HG03060 (cell line): ENCODE results near the gene RIPPLY1.
"Not testable (repeated sequence)": the region's sequence is repeated elsewhere in the genome, so short reads cannot be mapped to it uniquely, and the experiment has no call there.

Source experiments
- ATAC-seq: cut with Tn5 transposase; IDR thresholded peaks from one replicate; pipeline ENCODE4 v1.9.1; 2021; ENCODE audit warnings: low read depth, moderate number of reproducible peaks; ENCODE audit not compliant: unreplicated experiment

RIPPLY1 gene

GRCh38 chrX:106917830-106918500, 14.8 kb upstream of the RIPPLY1 start:
- ATAC-seq, result no peak

DNA sequence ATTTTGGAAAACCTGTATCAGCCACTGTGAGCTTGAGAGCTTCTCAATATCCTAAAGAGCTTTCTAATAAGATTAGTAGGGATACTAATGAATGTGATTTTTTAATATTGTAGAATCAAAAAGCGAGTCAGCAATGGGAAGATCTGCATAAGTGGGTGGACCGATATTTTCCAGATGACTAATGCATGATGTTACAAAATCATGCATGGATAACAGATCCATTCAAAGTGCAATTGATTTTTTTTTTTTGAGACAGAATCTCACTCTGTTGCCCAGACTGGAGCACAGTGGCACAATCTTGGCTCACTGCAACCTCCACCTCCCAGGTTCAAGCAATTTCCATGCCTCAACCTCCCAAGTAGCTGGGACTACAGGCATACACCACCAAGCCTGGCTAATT, 9.7 kb upstream of the RIPPLY1 start:
- no peak for ATAC-seq

DNA sequence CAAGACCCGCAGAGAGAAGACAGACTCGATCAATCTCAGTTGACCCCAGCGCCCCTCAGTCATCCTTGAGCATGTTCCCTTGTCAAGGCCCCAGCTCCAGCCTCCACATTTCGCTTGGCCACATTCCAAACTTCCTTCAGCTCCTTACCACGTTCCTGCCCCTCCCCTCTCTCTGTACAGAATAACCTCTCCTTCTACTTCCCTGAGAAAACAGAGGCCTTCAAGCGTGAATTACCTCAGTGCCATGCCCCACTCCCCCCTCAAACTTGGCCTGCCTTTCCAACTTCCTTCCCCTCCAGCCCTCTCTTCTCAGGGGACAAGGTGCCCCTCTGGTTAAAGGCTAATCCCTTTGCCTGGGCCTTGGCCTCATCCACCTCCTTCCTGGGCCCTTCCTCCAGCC, 3.2 kb upstream of the RIPPLY1 start:
- ATAC-seq, result no peak

DNA sequence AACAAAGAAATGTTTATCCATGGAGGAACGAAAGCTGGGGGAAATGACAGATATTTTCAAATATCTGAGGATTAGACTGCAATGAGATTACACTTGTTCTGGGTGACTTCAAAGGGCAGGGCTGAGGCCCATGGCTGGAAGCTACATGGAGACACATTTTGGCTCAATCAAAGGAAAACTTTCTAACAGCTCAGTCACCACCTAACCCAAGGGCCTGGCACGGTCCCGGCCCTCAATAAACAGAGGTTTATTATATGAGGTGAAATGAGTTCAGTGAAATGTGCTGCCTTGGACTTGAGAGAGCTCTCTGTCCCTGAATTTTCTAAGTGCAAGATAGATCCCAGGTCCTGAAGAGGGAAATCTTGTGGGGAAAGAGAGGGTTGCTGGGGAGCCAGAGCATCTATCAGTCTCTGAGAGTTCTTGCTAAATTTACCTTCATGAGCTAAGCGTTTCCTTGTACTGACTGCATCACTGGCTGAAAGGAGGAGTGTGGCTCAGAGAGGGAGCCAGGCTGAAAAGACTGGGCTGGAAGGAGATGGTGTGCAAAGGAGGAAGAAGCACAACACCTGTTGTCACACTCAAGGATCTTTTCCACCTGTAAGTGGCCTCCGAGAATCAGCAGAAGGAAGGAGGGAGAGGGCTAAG, 2.0 kb upstream of the RIPPLY1 start:
- no peak for ATAC-seq

- no peak for ATAC-seq
These were observed 851 bp upstream of the RIPPLY1 start for GRCh38 chrX:106903856-106904528.

- no peak for ATAC-seq
These were observed 457 bp downstream of the RIPPLY1 start for GRCh38 chrX:106902684-106903083.

DNA sequence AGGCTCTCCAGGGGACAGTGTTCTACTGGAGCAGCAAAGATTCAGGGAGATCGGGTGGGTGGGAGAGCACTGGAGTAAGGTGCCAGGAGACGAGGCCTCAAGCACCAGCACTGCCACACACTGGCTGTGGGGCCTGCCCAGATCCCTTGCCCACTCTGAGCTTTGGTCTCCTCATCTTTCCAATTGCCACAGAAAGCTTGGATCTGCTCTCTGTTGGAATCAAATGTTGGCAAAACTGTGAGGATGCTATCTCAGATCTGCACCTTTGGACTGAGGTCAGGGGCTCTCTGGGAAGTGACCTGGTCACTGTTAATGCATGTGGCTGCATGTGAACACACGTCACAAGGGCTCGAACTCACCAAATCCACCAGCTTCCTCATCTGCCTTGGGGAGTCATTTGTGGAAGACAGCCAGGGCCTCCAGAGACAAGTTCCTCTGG, 1.3 kb downstream of the RIPPLY1 start:
- ATAC-seq, result no peak

DNA sequence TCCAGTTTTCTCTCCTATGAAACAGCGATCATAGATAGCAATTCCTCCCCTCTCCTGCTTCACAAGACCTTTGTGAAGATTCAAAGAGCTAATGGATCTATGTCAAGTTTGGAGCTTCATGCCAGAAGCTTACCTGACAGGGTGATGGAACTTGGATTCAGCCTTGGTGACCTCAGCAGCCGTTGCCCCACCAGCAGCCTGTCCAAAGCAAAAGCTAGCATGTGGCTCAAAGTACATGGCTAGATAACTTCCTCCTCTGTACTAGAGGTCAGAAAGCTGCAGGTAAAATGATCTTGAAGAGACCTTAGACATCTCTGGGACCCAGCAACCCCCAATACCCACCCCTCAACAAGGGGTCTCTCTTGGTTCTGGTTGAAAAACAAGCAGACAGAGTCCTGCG, 1.8 kb downstream of the RIPPLY1 start:
- ATAC-seq, result no peak

GRCh38 chrX:106899841-106900240, 3.3 kb downstream of the RIPPLY1 start:
- no peak for ATAC-seq

DNA sequence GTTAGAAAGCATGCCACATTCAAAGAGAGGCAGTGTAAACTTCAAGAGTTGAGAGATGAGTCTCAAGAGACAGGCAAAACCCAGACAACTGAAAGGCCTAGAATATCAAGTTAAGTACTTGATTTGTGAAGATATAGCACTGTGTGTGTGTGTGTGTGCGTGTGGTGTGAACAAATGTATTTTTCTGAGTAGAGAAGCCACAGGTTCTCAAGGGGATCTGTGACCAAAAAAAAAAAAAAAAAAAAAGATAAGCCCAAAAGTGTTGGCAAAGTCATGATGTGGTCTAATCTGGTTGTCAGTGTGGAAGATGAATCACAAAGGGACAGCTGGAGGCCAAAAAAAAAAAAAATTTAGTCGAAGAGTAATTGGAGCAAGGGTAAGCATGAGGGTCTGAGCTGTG, 3.9 kb downstream of the RIPPLY1 start:
- ATAC-seq, result no peak

GRCh38 chrX:106898462-106898861, 4.7 kb downstream of the RIPPLY1 start:
- no peak for ATAC-seq

DNA sequence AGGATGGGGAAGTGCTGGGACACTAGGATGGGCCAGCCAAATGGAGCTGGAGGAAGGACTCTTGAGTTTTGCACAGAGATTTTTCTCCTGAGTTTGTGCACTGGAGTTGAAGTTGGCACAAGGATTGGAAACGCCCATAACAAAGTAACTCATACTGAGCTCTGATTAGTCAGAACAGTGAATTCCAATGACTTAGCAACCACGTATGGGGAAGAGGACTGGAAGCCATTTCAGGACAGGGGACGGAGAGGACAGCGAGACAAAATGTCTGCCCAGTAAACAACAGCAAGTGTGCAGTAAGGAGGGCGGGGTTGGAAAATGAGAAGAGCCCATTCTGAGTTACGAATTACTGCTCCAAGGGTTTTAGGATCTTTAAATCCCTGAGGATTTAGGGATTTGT, 5.9 kb downstream of the RIPPLY1 start:
- no peak for ATAC-seq

DNA sequence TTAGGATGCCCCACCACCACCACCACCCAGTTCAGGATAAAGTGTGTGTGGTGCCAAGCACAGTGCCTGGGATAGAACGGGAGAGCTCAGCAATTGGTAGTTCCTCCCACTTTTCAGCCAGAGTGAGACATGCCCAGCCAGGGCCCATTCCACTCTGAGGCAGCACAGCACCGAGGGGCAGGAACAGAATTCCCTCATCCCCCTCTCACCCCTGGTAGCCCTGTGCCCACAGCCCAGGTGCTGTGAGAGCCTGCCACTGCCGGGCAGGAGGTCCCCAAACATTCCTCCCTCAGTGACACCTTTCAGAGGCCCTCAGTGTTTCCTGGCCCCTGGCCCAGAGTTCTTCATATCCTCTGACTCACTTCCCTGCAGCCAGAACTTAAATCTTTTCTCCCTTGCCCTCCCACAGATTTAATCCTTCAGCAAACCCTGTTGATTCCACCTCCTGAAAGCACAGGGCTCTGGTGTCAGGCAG, 8.1 kb downstream of the RIPPLY1 start:
- ATAC-seq, result no peak

- no peak for ATAC-seq
These were observed 8.7 kb downstream of the RIPPLY1 start for GRCh38 chrX:106894392-106894909.

DNA sequence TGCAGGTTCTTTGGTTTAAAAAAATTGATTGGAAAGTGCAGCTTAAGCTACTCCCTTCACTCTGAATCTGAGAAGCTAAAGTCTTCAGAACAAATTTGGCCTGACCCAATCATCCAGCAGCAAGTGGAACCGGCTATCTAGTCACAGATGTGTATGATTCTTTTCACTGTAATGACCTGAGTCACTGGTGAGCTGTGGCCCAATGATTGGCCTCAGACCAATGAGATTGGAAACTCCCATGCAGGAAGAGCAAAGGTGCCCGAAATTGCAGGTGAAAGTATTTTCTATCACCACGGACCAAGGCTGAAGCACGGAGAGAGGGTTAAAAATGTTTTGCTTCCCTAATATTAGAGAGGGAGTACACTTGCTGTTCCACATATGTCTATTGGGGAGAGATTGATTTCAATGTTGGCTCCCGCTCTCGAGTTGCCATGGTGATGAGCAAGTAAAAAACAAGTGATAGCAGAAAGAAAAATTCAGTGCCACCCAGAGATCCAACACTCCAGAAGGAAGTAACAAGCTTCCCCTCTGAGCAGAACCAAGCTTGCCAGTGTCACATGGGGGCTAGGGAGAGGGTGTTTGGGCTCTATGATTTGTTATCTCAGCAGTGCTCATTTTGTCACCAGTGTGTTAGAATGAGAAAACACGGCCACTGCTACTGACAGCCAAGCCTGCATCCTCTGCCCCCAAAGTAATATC, 11.2 kb downstream of the RIPPLY1 start:
- ATAC-seq, result no peak

DNA sequence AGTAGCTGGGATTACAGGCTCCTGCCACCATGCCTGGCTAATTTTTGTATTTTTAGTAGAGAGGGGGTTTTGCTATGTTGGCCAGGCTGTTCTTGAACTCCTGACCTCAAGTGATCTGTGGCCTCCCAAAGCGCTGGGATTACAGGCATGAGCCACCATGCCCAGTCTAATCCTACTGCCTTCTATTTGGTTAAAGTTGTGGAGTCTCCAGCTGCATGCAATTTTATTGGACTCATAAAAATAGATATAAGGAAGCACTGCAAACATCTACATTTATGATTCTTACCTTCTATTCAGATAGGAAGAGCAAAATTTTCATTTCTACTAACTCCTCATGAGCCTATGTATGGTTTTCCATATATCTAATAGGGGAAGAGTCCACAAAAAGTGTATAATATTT, 13.7 kb downstream of the RIPPLY1 start:
- ATAC-seq, result no peak

- no peak for ATAC-seq
These were observed 28.0 kb downstream of the RIPPLY1 start for GRCh38 chrX:106875151-106875550.

DNA sequence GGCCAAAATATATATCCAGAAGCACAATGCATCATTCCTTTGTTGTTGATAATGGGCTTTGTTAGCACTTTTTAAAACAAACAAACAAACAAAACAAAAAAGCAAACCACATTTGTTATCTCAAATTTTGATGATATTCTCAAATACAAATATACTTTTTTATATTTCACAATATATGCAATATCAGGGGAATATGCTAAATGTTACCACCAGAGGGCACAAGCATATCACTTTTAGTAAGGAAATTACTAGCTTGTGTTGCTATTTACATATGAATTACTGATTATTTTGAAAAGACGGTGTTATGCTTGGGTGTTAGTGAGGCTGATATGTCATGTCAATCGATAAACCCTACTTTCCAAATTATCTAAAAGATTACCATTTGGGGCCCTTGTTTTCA, 29.1 kb downstream of the RIPPLY1 start:
- no peak for ATAC-seq

DNA sequence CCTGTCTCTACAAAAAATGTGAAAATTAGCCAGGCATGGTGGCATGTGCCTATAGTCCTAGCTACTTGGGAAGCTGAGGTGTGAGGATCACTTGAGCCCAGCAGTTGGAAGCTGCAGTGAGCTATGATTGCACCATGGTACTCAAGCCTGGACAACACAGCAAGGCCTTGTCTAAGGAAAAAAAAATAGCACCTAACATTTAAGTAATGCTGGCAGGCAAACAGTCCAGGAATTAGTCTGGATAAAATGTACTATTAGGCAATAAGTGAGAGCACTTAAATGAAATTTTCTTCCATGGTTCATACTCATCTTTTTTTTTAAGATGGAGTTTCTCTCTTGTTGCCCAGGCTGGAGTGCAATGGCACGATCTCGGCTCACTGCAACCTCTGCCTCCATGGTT, 30.3 kb downstream of the RIPPLY1 start:
- ATAC-seq, result not testable (repeated sequence)

GRCh38 chrX:106863697-106864096, 39.4 kb downstream of the RIPPLY1 start:
- ATAC-seq, result no peak
